Measurements from ENCODE around the gene GPR137. TPM values are rescaled to one million over a fixed set of nuclear protein-coding genes. Genes with fewer than 3 reads are reported as not detected.
"Not testable (repeated sequence)": the region's sequence is repeated elsewhere in the genome, so short reads cannot be mapped to it uniquely, and the experiment has no call there.

The GPR137 gene
- total RNA-seq, 1 donor from 2014 or later, result 56.0 TPM

DNA sequence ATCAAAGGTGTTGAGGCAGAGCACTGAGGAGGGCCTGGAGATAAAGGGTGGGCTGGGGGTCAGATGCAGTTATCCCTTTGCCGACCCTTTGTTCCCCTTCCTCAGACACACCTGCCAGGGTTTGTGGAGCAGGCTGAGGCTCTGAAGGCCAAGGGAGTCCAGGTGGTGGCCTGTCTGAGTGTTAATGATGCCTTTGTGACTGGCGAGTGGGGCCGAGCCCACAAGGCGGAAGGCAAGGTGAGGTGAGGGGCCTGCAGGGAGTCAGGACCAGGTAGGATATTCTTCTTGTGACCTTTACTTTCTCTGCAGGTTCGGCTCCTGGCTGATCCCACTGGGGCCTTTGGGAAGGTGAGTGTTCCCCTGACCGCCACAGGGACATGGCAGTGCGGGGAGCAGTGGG is 34.9 kb downstream of the GPR137 start:
- Mint-ChIP-seq H3K4me3 (ENCODE audit: unreplicated experiment) (peak overlapping the region; percentile 56), H3K27me3 (ENCODE audit: unreplicated experiment) (peaks cover 12% of the 10 kb centered on the region), H3K4me1 (ENCODE audit: unreplicated experiment) (peaks cover 23% of the 10 kb centered on the region), H3K9me3 (ENCODE audit: unreplicated experiment) (no peaks in the 10 kb centered on the region), H3K27ac (ENCODE audit: unreplicated experiment) (no peak overlapping the region), H3K36me3 (ENCODE audit: low read depth, unreplicated experiment) (peaks cover 23% of the 10 kb centered on the region)
- no peak for DNase-seq (ENCODE audit: low spot score)
- TF ChIP-seq CTCF (IDR thresholded peaks at IDR 0.05; ENCODE audit: unreplicated experiment), result no peak

GRCh38 chr11:64321026-64321425 is 35.4 kb downstream of the GPR137 start:
- Mint-ChIP-seq H3K4me3 (ENCODE audit: unreplicated experiment) (peak overlapping the region; percentile 87), H3K9me3 (ENCODE audit: unreplicated experiment) (no peaks in the 10 kb centered on the region), H3K27ac (ENCODE audit: unreplicated experiment) (peak overlapping the region; percentile 81), H3K27me3 (ENCODE audit: unreplicated experiment) (peaks cover 12% of the 10 kb centered on the region), H3K36me3 (ENCODE audit: low read depth, unreplicated experiment) (peaks cover 23% of the 10 kb centered on the region), H3K4me1 (ENCODE audit: unreplicated experiment) (peaks cover 23% of the 10 kb centered on the region)
- no peak for DNase-seq (ENCODE audit: low spot score)
- no peak for TF ChIP-seq CTCF (IDR thresholded peaks at IDR 0.05; ENCODE audit: unreplicated experiment)

- Mint-ChIP-seq H3K4me3 (ENCODE audit: unreplicated experiment) (peak overlapping the region; percentile 54), H3K27me3 (ENCODE audit: unreplicated experiment) (peaks cover 12% of the 10 kb centered on the region)
- TF ChIP-seq CTCF (IDR thresholded peaks at IDR 0.05; ENCODE audit: unreplicated experiment), result no peak
Measured at GRCh38 chr11:64321533-64321932, 35.9 kb downstream of the GPR137 start.

GRCh38 chr11:64322925-64323260 is 37.2 kb downstream of the GPR137 start:
- H3K27me3 Mint-ChIP-seq (ENCODE audit: unreplicated experiment), result peaks cover 12% of the 10 kb centered on the region
- no peaks in the 10 kb centered on the region for H3K9me3 Mint-ChIP-seq (ENCODE audit: unreplicated experiment)
- H3K27ac Mint-ChIP-seq (ENCODE audit: unreplicated experiment), result no peak overlapping the region
- H3K4me1 Mint-ChIP-seq (ENCODE audit: unreplicated experiment), result peaks cover 15% of the 10 kb centered on the region
- H3K4me3 Mint-ChIP-seq (ENCODE audit: unreplicated experiment), result no peak overlapping the region
- TF ChIP-seq CTCF (IDR thresholded peaks at IDR 0.05; ENCODE audit: unreplicated experiment), result no peak
- peaks cover 18% of the 10 kb centered on the region for H3K36me3 Mint-ChIP-seq (ENCODE audit: low read depth, unreplicated experiment)
- DNase-seq (ENCODE audit: low spot score), result no peak

More at GRCh38 chr11:64321533-64321932, 35.9 kb downstream of the GPR137 start:
- peaks cover 20% of the 10 kb centered on the region for H3K4me1 Mint-ChIP-seq (ENCODE audit: unreplicated experiment)
- no peaks in the 10 kb centered on the region for H3K9me3 Mint-ChIP-seq (ENCODE audit: unreplicated experiment)
- no peak overlapping the region for H3K27ac Mint-ChIP-seq (ENCODE audit: unreplicated experiment)
- no peak for DNase-seq (ENCODE audit: low spot score)
- peaks cover 21% of the 10 kb centered on the region for H3K36me3 Mint-ChIP-seq (ENCODE audit: low read depth, unreplicated experiment)

- H3K4me1 Mint-ChIP-seq (ENCODE audit: unreplicated experiment), result peaks cover 15% of the 10 kb centered on the region
- no peak for DNase-seq (ENCODE audit: low spot score)
- H3K27ac Mint-ChIP-seq (ENCODE audit: unreplicated experiment), result no peak overlapping the region
- H3K9me3 Mint-ChIP-seq (ENCODE audit: unreplicated experiment), result no peaks in the 10 kb centered on the region
- no peak overlapping the region for H3K4me3 Mint-ChIP-seq (ENCODE audit: unreplicated experiment)
- H3K27me3 Mint-ChIP-seq (ENCODE audit: unreplicated experiment), result peaks cover 12% of the 10 kb centered on the region
- TF ChIP-seq CTCF (IDR thresholded peaks at IDR 0.05; ENCODE audit: unreplicated experiment), result no peak
- peaks cover 18% of the 10 kb centered on the region for H3K36me3 Mint-ChIP-seq (ENCODE audit: low read depth, unreplicated experiment)
Measured at GRCh38 chr11:64323373-64323772, 37.7 kb downstream of the GPR137 start.

DNA sequence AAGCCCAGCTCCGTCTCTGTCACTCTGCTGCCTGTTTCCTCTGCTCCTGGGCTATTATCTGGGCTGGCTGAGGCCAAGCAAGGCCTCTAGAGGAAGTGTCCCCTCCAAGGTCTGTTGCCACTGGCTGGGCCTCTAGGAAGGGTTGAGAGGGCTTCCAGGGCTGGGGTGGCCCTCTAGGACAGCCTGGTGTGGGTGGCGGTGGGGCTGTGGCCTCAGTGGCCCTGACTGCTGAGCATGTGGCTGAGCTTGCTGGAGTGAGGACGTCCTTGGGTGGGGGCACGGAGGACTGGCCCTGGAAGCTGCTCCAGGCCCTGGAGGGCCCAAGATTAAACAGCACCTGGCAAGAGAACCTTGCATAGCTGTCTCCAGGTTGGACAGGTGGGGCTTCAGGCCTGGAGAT is 38.3 kb downstream of the GPR137 start:
- not testable (repeated sequence) for H3K9me3 Mint-ChIP-seq (ENCODE audit: unreplicated experiment); H3K4me3 Mint-ChIP-seq (ENCODE audit: unreplicated experiment); DNase-seq (ENCODE audit: low spot score)
- H3K36me3 Mint-ChIP-seq (ENCODE audit: low read depth, unreplicated experiment), result peaks cover 18% of the 10 kb centered on the region
- H3K27ac Mint-ChIP-seq (ENCODE audit: unreplicated experiment), result peak overlapping the region; percentile 57
- H3K4me1 Mint-ChIP-seq (ENCODE audit: unreplicated experiment), result peaks cover 13% of the 10 kb centered on the region
- peaks cover 11% of the 10 kb centered on the region for H3K27me3 Mint-ChIP-seq (ENCODE audit: unreplicated experiment)
